Activated T-cell treated with anti-CD3 and anti-CD28 coated beads for 24 hours (primary cell): ENCODE data around the gene JAML.

ENCODE experiments used
- DNase-seq: peaks from one replicate; pipeline ENCODE4 v3.0.0-alpha.2; 2020; ENCODE audit warnings: low read depth

Gene JAML, protein sequence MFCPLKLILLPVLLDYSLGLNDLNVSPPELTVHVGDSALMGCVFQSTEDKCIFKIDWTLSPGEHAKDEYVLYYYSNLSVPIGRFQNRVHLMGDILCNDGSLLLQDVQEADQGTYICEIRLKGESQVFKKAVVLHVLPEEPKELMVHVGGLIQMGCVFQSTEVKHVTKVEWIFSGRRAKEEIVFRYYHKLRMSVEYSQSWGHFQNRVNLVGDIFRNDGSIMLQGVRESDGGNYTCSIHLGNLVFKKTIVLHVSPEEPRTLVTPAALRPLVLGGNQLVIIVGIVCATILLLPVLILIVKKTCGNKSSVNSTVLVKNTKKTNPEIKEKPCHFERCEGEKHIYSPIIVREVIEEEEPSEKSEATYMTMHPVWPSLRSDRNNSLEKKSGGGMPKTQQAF

GRCh38 chr11:118224511-118225188 lies at the start of gene JAML:
Gene JAML (minus strand): TSS chr11:118225011. CDS start chr11:118214866, 10,145 bp downstream.
- no peak for DNase-seq

GRCh38 chr11:118274186-118274585 lies 49.4 kb upstream of the JAML start:
- no peak for DNase-seq

DNA sequence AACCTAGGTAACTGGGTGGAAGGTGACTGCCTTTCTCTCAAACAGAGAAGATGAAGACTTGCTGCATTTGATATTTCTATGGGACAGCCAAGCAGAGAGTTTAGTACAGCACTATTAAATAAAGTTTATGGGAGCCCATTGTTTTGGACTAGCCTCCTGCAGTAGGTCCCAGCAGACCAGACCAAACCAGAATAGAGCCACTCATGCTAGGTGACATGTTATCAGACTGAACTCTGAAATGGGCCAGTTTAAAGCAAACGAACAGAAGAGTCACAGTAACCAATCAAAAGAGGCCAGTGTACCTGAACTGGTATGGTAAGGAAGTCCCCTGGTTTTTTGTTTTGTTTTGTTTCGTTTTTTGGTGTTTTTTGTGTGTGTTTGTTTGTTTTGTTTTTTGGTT lies 47.2 kb upstream of the JAML start:
- no peak for DNase-seq

GRCh38 chr11:118267486-118267885 lies 42.7 kb upstream of the JAML start:
- no peak for DNase-seq

GRCh38 chr11:118265954-118266353 lies 41.1 kb upstream of the JAML start:
- DNase-seq, result no peak

GRCh38 chr11:118264569-118265465 lies 40.0 kb upstream of the JAML start:
- no peak for DNase-seq

GRCh38 chr11:118263695-118264568 lies 39.1 kb upstream of the JAML start, which contains the start of gene MPZL2:
Gene MPZL2 (minus strand): TSS chr11:118264297. CDS start chr11:118264153, 144 bp downstream.
- no peak for DNase-seq

- no peak for DNase-seq
Observed at GRCh38 chr11:118263112-118263511, 38.3 kb upstream of the JAML start.

DNA sequence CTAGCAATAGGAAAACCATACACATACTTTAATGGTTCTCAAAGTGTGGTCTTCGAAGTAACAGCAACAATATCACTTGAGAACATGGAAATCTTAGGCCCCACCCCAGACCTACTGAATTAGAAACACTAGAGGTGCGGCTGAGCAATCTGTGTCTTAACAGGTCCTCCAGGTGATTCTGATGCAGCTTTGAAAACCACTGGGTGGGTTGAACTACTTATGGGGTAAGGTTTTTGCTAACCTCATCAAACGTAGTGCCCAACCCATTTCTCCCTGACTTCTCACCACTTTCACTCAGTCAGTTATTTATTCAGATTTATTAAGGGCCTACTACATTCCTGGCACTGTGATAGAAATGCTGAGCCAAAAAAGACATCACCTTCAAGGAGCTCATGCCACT lies 35.5 kb upstream of the JAML start:
- DNase-seq, result no peak

DNA sequence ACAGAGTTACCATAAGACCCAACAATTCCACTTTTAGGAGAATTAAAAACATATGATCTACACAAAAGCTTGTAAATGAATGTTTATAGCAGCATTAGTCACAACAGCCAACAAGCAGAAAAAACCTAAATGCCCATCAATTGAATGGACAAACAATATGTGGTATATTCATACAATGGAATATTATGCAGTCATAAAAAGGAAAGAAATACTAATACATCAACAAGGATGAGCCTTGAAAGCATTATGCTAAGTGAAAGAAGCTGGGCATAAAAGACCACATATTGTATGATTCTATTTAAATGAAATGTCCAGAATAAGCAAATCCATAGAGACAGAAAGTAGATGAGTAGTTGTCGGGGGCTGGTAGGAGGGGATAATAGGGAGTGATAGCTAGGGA lies 34.3 kb upstream of the JAML start:
- DNase-seq, result no peak

GRCh38 chr11:118258410-118258809 lies 33.6 kb upstream of the JAML start:
- no peak for DNase-seq

- no peak for DNase-seq
Observed at GRCh38 chr11:118252688-118253087, 27.9 kb upstream of the JAML start.

DNA sequence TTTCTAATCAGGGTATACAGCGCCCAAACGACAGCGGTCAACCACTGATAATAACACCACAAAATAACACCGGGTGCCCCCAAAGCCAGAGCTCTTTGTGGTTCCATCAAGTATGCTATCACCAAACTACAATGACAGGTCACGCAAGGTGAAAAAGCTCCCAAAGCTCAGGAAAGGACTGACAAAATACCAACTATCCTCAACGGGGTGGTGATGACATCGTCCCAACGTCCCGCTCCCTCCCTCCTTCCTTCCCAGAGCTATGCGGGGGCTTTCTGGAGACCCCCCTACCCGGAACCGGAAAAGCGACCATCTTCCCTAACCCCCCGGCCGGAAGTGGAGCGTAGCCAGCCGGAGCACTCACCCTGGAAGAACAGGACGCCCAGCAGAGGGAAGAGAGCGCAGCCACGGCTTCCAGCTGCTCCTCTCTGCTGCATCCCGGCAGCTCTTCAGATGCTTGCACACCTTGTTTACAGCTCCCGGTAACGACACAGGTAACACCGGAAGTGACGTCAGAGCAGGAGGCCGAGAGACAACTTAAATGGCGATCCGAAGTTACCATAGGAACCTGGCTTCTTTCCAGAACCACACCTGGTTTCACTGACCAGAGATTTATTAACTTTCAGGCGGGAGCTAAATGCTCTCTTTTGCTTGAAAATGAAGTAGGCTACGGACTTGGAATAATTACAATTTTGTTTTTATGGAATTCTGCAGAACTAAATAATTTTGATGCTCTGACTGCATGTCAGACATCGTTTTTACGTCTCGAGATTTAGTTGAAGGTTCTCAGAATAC lies 27.2 kb upstream of the JAML start, which contains the start of gene MPZL3:
Gene MPZL3 (minus strand): TSS at position 508 of the 795 bp plus-strand sequence. CDS start 71 bp downstream, at position 437.
- peak; percentile 78 for DNase-seq

GRCh38 chr11:118247041-118247440 lies 22.2 kb upstream of the JAML start:
- no peak for DNase-seq

- DNase-seq, result no peak
Observed at GRCh38 chr11:118245936-118246562, 21.2 kb upstream of the JAML start.

- DNase-seq, result no peak
Observed at GRCh38 chr11:118243993-118244762, 19.4 kb upstream of the JAML start.

DNA sequence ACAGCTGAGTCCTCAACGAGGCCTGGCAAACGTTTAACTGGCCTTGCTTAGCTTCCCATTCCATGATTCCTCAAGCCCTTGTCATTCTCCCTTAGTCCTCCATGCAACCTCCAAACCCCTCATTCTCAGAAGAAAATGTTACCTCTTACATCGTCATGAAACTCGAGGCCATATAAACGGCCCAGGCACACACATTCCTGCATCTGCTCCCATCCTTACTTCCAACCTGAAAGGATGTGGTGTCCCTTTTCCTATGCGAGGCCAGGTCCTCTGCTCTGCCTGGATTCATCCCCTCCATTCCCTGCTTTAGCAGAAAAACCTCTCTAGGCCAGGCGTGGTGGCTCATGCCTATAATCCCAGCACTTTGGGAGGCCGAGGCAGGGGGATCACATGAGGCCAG lies 18.4 kb upstream of the JAML start:
- DNase-seq, result no peak

GRCh38 chr11:118241764-118242098 lies 16.9 kb upstream of the JAML start:
- DNase-seq, result no peak
